Kasumi-1 (cell line): ENCODE results near the gene POFUT2.

Experiments
- DNase-seq, 2 experiments: peaks; one replicate each; lab custom pipeline; 2025; lab: John Stamatoyannopoulos, UW

Gene POFUT2

DNA sequence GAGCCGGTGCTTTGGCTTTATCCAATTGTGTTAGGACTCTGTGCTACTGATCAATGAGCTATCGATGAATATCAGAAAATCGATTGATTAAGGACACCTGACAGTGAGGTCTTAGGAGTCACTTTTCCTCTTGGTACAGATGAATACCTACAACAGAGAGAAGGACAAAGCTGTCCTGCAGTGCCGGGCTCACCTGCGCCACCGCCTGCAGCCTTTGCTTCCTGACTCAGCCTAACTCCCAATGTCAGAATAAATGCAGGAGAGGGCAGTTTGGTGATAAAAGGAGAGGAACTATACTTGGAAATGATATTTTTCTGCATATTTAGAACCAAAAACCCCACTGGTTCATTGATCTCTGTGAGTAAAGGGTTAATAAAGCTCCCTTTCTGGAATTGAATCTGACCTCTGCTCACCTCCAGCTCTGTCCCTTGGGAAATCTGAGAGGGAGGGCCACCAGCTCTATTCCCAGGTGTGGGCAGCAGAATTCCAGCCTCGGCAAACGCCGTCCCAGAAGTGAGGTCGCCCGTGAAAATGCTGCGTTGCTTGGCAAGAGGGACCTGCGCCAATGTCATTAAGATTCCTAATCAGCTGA, 39.3 kb downstream of the POFUT2 start:
- DNase-seq = no peak

GRCh38 chr21:45246386-45247320, 41.0 kb downstream of the POFUT2 start:
- no peak for DNase-seq

- DNase-seq = no peak
Observed at GRCh38 chr21:45244799-45245340, 42.8 kb downstream of the POFUT2 start.

DNA sequence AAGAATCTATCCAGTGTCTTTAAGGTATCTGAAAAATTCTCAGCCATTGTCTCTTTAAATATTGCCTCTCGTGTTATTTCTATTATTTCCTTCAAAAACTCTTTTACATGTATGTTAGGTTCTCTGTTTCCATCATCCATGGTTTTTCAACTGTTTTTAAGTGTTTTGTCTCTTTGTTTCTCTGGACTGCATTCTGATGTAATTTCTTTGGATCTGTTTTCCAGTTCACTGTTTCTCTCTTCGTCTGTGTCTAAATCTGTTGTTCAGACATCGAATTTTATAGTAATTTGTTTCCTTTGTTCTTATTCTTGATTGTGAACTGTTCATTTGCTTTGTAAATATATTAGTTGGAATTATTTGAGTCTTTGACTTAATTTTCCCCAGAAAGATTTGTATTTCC, 44.1 kb downstream of the POFUT2 start:
- DNase-seq = no peak

DNA sequence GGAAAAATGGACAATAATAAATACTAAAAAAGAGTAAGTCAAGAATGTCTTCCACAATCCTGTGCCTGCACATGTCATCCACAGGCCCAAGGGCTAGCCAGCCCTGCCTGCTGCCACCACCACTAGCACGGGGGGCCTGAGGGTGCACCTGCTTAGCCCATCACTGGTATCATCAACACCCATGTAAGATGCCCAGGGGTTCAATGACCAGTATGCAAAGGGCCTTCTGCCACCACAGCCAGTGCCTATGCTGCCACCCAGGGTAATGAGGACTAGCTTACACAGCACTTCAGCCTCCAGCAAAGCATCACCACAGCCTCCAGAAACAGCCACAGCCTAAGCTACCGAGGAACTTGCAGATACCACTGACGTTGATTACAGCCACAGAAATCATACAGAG, 46.3 kb downstream of the POFUT2 start:
- DNase-seq = no peak

DNA sequence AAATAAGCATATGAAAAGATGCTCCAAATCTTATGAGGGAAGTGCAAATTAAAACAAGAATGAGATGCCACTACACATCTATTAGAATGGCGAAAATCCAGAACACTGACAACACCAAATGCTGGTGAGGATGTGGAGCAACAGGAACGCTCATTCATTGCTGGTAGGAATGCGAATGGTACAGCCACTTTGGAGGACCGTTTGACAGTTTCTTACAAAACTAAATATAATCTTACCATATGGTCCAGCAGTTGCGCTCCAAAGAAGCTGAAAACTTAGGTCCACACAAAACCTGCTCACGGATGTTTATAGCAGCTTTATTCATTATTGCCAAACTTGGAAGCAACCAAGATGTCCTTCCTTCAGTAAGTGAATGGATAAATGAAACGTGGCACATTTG, 50.3 kb downstream of the POFUT2 start:
- no peak for DNase-seq

GRCh38 chr21:45236481-45236880, 51.2 kb downstream of the POFUT2 start:
- DNase-seq = no peak

DNA sequence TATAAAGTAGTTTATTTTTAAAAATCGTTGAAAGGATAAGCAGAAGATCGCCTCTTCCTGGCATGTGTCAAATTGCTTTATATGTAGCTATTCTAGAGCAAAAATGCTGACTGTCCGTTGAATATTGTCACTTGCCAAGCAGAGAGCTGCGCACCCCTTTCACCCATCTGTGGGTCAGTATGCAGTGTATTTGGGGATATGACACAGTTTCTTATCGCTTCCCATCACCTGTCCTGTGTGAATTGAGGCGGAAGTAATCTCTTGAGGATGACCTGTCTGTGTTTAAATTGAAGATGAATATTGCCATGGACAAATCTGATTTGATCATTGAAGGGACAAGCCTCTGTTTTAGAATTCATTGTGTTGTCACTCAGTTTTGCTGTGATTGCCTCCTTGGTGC, 52.2 kb downstream of the POFUT2 start:
- DNase-seq = no peak

GRCh38 chr21:45234965-45235364, 52.7 kb downstream of the POFUT2 start:
- DNase-seq = no peak

DNA sequence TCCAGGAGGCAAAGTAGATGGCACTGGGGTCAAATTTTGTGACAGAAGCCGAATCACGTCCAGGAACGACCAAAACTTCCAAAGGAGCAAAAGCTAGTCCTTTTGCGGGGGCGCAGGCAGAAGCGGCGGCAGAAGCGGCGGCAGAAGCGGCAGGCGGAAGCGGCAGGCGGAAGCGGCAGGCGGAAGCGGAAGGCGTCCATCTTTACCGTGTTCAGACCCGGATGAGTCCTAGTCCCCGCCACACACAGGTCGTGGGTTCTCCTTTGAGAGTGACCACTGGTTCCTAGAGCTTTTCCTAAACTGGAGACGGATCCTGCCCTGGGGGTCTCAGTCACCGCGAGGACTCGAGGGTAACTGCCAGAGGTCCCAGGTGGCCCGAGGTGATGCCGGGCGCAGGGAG, 53.6 kb downstream of the POFUT2 start:
- no peak for DNase-seq

DNA sequence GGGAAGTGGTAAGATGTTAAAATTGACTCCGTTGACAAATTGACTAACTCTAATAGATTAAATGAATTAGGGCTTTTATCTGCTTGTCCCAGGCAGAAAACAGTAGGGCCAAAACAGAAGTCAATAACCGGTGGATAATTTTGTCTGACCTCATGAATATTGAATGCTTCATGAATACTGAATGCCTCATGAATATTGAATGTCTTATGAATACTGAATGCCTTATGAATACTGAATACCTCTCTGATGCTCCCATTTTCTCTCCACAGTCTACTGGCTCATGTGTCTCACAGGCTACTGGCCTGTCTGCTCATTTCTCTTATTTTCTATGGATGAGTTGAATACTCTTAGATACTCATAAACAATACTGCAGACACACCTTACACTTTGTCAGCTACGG, 56.0 kb downstream of the POFUT2 start:
- no peak for DNase-seq

GRCh38 chr21:45228656-45229240, 58.9 kb downstream of the POFUT2 start:
- no peak for DNase-seq

DNA sequence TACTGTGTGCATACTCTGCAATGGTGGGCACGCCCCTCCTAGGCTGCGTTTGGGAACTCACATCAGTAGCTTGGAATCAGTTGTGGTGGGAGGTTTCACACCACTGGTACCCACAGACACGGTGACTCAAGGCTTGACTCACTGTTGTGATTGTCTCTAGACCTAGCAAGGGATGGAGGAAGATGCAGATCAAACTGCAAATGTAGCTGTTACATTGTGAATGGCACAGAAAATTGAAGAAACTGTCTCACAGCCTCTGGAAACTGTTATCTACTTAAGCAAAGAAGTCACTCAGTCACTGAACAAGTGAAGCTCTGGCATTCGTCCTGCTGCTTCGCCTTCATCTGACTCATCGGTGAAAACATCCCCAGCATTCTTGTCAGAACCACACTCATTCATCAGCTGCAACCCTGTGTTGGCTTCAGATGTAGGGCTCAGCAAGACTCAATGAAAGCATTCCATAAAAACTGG, 59.5 kb downstream of the POFUT2 start:
- DNase-seq = no peak

- no peak for DNase-seq
Observed at GRCh38 chr21:45227735-45228134, 60.0 kb downstream of the POFUT2 start.

DNA sequence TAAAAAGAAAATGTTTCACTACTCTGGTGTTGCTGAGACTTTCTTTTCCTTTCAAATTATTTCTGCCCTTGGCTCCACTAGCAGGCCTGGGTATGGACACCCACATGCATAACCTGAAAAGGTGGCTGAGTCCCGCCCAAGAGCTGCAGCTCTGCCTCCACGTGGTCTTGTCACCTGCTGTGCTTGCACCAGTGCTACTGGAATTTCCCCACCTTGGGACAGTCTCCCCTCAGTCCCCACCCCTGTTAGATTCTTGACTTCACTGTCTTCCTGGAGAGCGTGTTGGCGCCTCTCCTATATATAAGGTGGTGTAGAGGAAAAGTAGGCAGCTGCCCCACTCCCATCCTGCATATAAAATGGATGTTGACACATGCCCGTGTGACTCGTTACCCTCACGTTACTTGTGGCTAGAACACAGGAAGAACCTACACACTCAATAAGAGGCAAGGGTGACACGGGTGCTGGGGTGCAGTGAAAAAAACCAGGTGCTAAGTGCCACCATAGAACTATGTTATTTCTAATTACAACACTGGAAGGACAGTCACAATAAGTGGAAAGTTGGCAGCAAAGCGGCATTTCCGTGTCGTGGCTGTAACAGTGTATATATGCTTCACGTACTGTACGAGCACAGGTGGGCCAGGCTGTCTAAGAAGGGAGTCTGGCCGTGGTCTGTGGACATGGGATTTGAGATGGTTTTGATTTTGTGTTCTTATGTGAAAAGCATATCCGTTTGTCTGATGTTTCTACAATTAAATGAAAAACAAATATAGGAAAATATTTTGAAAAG, 61.0 kb downstream of the POFUT2 start:
- no peak for DNase-seq

- no peak for DNase-seq
Observed at GRCh38 chr21:45225741-45226327, 61.9 kb downstream of the POFUT2 start.

DNA sequence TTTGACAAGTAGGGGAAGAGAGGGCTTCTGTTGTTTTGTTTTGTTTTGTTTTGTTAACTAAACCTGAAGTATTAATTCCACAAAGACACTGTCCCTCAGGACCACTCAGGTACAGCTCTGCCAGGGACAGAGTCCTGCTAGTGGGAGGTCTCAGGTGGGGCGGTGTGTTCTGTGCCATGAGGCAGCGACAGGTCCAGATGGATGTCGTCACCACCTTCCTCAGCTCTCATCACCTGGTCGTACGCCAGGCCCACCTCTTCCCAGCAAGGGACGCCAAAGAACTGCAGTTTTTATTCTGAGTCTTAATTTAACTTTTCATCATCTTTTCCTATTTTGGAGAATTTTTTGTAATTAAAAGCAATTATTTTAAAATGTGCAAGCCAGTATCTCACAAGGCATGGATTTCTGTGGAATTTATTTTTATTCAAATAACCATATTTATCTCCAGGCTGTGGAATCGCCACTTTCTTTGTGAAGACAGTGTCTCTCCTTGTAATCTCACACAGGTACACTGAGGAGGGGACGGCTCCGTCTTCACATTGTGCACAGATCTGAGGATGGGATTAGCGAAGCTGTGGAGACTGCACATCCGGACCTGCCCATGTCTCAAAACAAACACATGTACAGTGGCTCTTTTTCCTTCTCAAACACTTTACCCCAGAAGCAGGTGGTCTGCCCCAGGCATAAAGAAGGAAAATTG, 62.5 kb downstream of the POFUT2 start:
- DNase-seq = no peak

- no peak for DNase-seq
Observed at GRCh38 chr21:45224189-45224938, 63.3 kb downstream of the POFUT2 start.

DNA sequence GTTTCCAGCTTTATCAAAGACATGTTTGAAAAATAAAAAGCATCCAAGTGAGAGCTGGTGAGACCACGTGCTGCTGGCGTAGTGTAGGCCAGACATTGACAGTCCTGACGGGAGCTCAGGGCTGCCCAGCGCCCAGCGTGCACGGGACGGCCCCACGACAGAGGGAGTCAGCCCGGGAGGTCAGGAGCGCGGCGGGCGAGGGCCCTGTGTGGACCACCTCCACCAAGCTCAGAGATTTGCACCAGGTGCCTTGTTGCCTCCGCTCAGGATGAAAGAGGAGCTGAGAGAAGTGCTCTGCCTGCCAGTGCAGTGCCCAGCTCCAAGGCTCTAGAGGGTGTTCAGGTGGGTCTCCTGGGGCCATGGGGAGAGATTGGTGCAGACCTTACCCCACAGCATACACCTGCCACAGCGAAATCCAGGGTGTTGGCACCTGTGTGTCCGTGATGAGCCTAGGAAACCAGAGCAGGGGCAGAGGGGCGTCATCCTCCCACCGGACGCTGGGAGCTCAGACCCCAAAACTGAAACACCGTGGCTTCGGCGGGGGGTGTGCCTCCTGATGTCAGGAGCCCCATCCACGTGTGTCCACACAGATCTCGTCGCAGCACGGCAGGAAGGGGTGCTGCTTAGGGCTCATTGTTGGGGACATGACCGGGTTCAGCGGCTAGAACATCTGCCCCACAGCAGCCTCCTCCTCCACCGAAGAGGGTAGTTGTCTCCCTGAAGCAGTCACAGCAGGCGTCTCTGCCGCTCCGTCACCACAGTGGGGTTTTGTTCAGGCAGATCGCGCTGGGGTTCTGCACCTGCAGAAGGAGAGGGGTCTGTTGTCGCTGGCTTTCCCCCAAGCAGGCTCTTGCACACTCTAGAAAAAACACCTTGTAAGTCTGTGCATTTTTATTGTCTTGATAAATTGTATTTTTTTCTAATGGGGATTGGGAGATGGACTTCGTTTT, 64.2 kb downstream of the POFUT2 start:
- DNase-seq = no peak
